ENCODE measurements around the gene HELZ.

DNA sequence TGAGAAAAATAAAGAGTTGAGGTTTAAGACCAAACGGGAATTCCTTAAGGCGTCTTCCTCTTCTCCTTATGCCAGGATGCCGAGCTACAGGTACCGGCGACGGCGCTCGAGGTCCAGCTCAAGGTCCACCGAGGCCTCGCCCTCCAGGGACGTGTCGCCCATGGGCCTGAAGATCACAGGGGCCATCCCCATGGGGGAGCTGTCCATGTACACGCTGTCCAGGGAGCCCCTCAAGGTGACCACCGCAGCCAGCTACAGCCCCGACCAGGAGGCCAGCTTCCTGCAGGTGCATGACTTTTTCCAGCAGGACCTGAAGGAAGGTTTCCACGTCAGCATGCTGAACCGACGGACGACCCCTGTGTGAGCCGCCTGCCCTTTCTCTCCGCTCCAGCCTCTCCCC is 214.4 kb downstream of the HELZ start:
- TF ChIP-seq, protein P1, sequence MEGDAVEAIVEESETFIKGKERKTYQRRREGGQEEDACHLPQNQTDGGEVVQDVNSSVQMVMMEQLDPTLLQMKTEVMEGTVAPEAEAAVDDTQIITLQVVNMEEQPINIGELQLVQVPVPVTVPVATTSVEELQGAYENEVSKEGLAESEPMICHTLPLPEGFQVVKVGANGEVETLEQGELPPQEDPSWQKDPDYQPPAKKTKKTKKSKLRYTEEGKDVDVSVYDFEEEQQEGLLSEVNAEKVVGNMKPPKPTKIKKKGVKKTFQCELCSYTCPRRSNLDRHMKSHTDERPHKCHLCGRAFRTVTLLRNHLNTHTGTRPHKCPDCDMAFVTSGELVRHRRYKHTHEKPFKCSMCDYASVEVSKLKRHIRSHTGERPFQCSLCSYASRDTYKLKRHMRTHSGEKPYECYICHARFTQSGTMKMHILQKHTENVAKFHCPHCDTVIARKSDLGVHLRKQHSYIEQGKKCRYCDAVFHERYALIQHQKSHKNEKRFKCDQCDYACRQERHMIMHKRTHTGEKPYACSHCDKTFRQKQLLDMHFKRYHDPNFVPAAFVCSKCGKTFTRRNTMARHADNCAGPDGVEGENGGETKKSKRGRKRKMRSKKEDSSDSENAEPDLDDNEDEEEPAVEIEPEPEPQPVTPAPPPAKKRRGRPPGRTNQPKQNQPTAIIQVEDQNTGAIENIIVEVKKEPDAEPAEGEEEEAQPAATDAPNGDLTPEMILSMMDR (conservative IDR thresholded peaks at IDR 0.05 in 1 of 2, IDR thresholded peaks at IDR 0.05 in 1 of 2; ENCODE audit: low read depth in 1 of 2, low read length in 2 of 2): no peak
- no peak for TF ChIP-seq EZH2 (IDR thresholded peaks at IDR 0.05; ENCODE audit: low read length, missing control alignments)

Measured in fibroblast of lung (primary cell).